ENCODE measurements around the gene EFNA2. TPM values are rescaled to one million over a fixed set of nuclear protein-coding genes. Genes with fewer than 3 reads are reported as not detected.

The EFNA2 gene
- total and polyA plus RNA-seq, 2 of the 8 experiments (the other 6 are each of a cell fraction or from before 2014, with no cell fraction given): 4.0 to 7.0 TPM

DNA sequence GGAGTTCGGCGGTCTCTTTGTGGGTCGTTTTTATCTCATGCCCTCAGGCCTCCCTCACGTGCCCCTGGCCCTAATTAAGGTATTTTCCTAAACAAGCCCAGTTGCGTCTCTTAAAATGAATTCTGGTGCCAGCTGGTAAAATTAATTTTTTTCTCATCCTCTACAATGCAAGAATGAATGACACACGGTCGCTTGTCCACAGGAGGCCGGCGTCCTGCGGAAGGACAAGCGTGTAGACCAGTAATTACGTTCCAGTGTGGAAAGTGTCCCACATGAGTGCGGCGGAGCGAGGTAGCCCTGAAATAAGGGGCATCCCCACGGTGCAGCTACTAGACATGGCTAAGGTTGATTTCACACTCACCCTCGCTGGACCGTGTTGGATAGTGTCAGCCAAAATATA is 63.5 kb downstream of the EFNA2 start:
- Histone ChIP-seq H3K4me3 (ENCODE audit: extremely low read depth in 1 of 4, insufficient read depth in 2 of 4, low read depth in 3 of 4, low read length in 4 of 4) (no peak overlapping the region), H3K79me1 (ENCODE audit: low read depth, low read length) (no peaks in the 10 kb centered on the region), H2AFZ (ENCODE audit: low read length) (no peak overlapping the region), H2BK120ac (replicated peaks; ENCODE audit: low read depth, low read length) (no peak overlapping the region), H4K91ac (replicated peaks; ENCODE audit: insufficient read length, low read length) (no peak overlapping the region), H3K27me3 (replicated peaks in 1 of 4; ENCODE audit: control insufficient read depth in 3 of 4, extremely low read depth in 1 of 4, insufficient read depth in 3 of 4, low read length in 3 of 4) (no peaks in the 10 kb centered on the region; a peak in 1 of 7 replicates), H3K4me1 (replicated peaks in 1 of 4; ENCODE audit: control insufficient read depth in 3 of 4, insufficient read depth in 4 of 4, low read length in 3 of 4) (peaks cover 0 to 2% (median 0%) of the 10 kb centered on the region in 4 experiments; a peak in 1 of 7 replicates), H4K8ac (ENCODE audit: extremely low read depth, insufficient read depth, low read length) (no peak overlapping the region), H3K36me3 (ENCODE audit: control insufficient read depth in 2 of 4, insufficient read depth in 4 of 4, low read length in 3 of 4) (no peaks in the 10 kb centered on the region), H3K79me2 (ENCODE audit: control insufficient read depth in 1 of 2, insufficient read depth in 2 of 2, low read length in 2 of 2) (no peaks in the 10 kb centered on the region), H3K9ac (replicated peaks in 1 of 4; ENCODE audit: extremely low read depth in 1 of 4, low read depth in 3 of 4, low read length in 3 of 4) (no peak overlapping the region), H3K14ac (ENCODE audit: insufficient read length) (no peak overlapping the region), H3K4me2 (ENCODE audit: insufficient read depth in 1 of 2, low read depth in 2 of 2, low read length in 2 of 2) (no peak overlapping the region), H3K23me2 (ENCODE audit: low read depth, low read length) (no peaks in the 10 kb centered on the region), H4K20me1 (replicated peaks in 1 of 2; ENCODE audit: control insufficient read depth in 1 of 2, insufficient read depth in 2 of 2, low read length in 2 of 2) (no peaks in the 10 kb centered on the region), H2AK5ac (ENCODE audit: low read depth, low read length) (no peak overlapping the region), H3K23ac (ENCODE audit: insufficient read length) (no peak overlapping the region), H3K18ac (ENCODE audit: extremely low read depth, low read length) (no peak overlapping the region), H3K4ac (replicated peaks; ENCODE audit: insufficient read length, low read depth, low read length) (no peak overlapping the region), H2BK20ac (ENCODE audit: low read length) (no peak overlapping the region), H2BK15ac (ENCODE audit: low read length) (no peak overlapping the region), H3K56ac (replicated peaks; ENCODE audit: insufficient read length, low read depth, low read length) (no peak overlapping the region), H3K27ac (ENCODE audit: low read depth, low read length) (no peak overlapping the region), H4K5ac (ENCODE audit: insufficient read length, low read depth, low read length) (no peak overlapping the region), H2BK12ac (ENCODE audit: low read depth, low read length) (no peak overlapping the region), H2BK5ac (ENCODE audit: low read depth, low read length) (no peak overlapping the region), H3K9me3 (ENCODE audit: insufficient read depth in 2 of 2, low read depth in 1 of 2, low read length in 1 of 2) (no peaks in the 10 kb centered on the region)
- no peak for TF ChIP-seq POLR2AphosphoS5 (IDR thresholded peaks at IDR 0.05; ENCODE audit: low read depth, low read length)
- no peak for TF ChIP-seq RAD21 (IDR thresholded peaks at IDR 0.05 in 1 of 2, conservative IDR thresholded peaks at IDR 0.05 in 1 of 2; ENCODE audit: low read depth in 2 of 2, low read length in 2 of 2)
- TF ChIP-seq BACH1 (IDR thresholded peaks at IDR 0.05; ENCODE audit: low read length): no peak
- TF ChIP-seq POLR2A (IDR thresholded peaks at IDR 0.05; ENCODE audit: control extremely low read depth in 1 of 2, low read depth in 2 of 2, low read length in 2 of 2): no peak
- TF ChIP-seq GTF2F1 (IDR thresholded peaks at IDR 0.05; ENCODE audit: borderline replicate concordance, low read depth, low read length): no peak
- no peak for TF ChIP-seq MAFK (IDR thresholded peaks at IDR 0.05; ENCODE audit: low read depth, low read length)
- TF ChIP-seq CHD1 (IDR thresholded peaks at IDR 0.05; ENCODE audit: low read depth, low read length): no peak
- TF ChIP-seq TBP (IDR thresholded peaks at IDR 0.05; ENCODE audit: low read depth, low read length): no peak
- TF ChIP-seq CREB1 (IDR thresholded peaks at IDR 0.05): no peak
- DNase-seq (ENCODE audit: low read depth in 1 of 2, low spot score in 2 of 2) (no peak), FAIRE-seq (no peak)
- WGBS, 2 experiments (ENCODE audit: extremely low coverage in 1 of 2, insufficient coverage in 1 of 2, insufficient read length in 1 of 2, insufficient replicate concordance in 2 of 2, low coverage in 1 of 2, low lambda C conversion rate in 2 of 2, missing lambda C conversion rate in 1 of 2): 85% methylated on average over 18 of the region's 18 CpGs; no CpG with 5 or more reads in 1 of the 2 experiments
- ChIA-PET POLR2A (ENCODE audit: partially characterized antibody) (interaction anchor here (1.1 to 1.4 kb wide), 2 partner anchors 25 to 80 kb away, joined by 3 to 5 read pairs; partner anchors contain the start of gene CIRBP), CTCF (ENCODE audit: partially characterized antibody) (interaction anchor here (0.6 to 1.3 kb wide), 6 partner anchors 21 to 331 kb away, joined by 3 to 5 read pairs (median 3); no protein-coding TSS in a partner anchor)
